Measurements from ENCODE around the gene HLA-G.

HLA-G gene

GRCh38 chr6:29793036-29793356 lies 34.6 kb upstream of the HLA-G start:
- TF ChIP-seq CTCF (IDR thresholded peaks at IDR 0.05; ENCODE audit: extremely low read depth, missing control alignments): no peak
- DNase-seq (ENCODE audit: low spot score): no peak

DNA sequence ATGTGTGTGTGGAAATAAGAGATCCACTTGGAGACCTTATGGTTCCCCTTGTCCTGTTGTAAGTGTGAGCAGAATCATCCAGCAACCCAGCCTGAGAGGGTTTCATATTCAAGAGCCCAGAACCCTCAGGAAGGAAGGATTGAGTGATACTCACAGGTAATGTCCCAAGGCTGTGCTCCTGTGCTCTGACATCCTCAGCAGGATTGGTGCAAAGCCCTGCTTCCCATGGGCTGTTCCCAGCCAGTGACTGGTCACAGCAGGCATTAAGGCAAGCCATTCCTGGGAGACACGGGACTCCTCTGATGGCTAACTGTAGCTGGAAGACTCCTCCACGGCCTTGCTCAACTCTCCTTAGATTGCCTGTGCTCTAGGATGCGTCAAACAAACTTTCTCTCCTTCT lies 33.8 kb upstream of the HLA-G start:
- TF ChIP-seq CTCF (IDR thresholded peaks at IDR 0.05; ENCODE audit: extremely low read depth, missing control alignments): no peak

DNA sequence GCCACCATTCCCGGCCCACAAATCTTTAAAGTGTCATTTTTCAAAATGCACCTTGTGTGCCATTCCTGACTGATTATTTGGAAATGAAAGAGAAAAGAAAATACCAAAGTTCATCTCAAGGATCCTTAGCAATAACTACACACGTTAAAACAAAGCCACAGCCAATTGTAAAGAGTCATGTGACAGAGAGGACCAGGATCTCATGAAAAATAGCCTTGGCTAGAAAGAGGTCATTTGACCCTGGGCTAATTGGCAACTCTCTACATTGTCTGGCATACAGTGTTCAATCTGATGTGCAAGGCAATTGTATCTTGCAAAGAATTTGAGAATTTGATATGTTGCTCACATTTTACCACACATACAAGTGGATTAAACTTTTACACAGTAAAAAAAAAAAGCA lies 31.6 kb upstream of the HLA-G start:
- no peak for DNase-seq (ENCODE audit: low spot score)
- no peak for TF ChIP-seq CTCF (IDR thresholded peaks at IDR 0.05; ENCODE audit: extremely low read depth, missing control alignments)

More for the DNA sequence above, 33.8 kb upstream of the HLA-G start:
- no peak for DNase-seq (ENCODE audit: low spot score)

DNA sequence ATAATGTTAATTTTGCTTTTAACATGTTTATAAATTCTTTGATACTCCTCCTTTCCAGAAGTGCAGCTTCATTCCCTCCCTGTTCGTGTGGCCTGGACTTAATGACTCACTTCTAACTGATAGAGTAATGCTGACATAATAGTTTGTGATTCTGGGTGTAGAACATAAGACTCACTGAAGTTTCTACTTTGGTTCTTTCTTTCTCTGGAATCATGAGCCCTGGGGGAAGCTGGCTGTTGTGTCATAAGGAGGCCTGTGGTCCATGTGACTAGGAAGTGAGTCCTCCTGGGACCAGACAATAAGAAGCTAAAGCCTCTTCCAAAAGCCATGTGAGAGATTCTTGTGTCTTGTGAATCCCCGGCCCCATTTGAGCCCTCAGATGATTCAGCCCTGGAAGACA lies 30.5 kb upstream of the HLA-G start:
- TF ChIP-seq CTCF (IDR thresholded peaks at IDR 0.05; ENCODE audit: extremely low read depth, missing control alignments): no peak
- DNase-seq (ENCODE audit: low spot score): no peak

- no peak for TF ChIP-seq CTCF (IDR thresholded peaks at IDR 0.05; ENCODE audit: extremely low read depth, missing control alignments)
- DNase-seq (ENCODE audit: low spot score): no peak
These were observed 29.7 kb upstream of the HLA-G start for GRCh38 chr6:29797966-29798365.

GRCh38 chr6:29800254-29800653 lies 27.4 kb upstream of the HLA-G start:
- TF ChIP-seq CTCF (IDR thresholded peaks at IDR 0.05; ENCODE audit: extremely low read depth, missing control alignments): no peak
- no peak for DNase-seq (ENCODE audit: low spot score)

DNA sequence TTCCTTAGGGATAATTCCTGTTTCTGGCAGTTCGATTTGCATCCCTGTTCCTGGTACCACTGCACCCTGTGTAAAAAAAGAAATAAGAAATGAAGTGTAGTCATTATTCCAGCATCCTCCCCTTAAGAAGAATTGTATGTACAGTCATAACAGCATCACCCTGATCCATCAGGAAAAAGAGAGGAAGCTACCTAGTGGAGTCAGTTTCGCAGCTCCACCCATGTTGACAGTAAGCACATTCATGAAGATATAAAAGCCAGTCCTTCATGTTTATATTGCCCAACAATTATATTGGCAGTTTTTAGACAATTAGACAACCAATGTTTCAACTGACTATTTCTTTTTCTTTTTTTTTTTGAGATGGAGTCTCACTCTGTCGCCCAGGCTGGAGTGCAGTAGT lies 21.2 kb upstream of the HLA-G start:
- DNase-seq (ENCODE audit: low spot score): no peak
- no peak for TF ChIP-seq CTCF (IDR thresholded peaks at IDR 0.05; ENCODE audit: extremely low read depth, missing control alignments)

Measured in GM20000 (cell line).